ENCODE results near the gene SPACA6.

DNA sequence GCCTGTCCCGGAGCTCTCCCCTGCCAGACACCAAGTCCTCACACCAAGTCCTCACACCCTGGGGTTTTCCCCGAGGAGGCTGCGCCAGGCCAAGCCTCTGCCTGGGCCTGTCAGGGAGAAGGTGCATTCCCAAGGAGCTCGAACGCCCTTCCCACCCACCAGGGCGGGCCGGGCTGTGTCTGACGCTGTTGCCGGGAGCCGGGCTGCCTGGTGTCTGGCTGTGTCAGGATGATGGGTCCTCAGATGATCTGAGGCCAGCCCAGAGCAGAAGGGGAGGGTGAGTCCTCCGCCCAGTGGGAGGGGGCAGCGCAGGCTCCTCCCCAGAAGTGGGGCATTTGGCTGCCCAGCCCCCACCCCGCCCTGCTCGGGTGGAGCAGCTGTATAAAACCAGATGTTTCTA lies 32.9 kb downstream of the SPACA6 start:
- TF ChIP-seq CTCF (IDR thresholded peaks at IDR 0.05; ENCODE audit: control extremely low read depth in 1 of 3, insufficient read depth in 1 of 3, low read depth in 1 of 3, low read length in 3 of 3), result no peak
- TF ChIP-seq, protein P1, sequence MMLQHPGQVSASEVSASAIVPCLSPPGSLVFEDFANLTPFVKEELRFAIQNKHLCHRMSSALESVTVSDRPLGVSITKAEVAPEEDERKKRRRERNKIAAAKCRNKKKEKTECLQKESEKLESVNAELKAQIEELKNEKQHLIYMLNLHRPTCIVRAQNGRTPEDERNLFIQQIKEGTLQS (IDR thresholded peaks at IDR 0.05; ENCODE audit: insufficient read depth, low read depth, low read length), result no peak
- no peak for TF ChIP-seq POLR2AphosphoS5 (IDR thresholded peaks at IDR 0.05; ENCODE audit: low read depth, low read length)
- no peak for TF ChIP-seq EP300 (IDR thresholded peaks at IDR 0.05; ENCODE audit: borderline replicate concordance in 1 of 2, low read depth in 2 of 2, low read length in 2 of 2)
- TF ChIP-seq TAF1 (IDR thresholded peaks at IDR 0.05; ENCODE audit: low read depth, low read length), result no peak
- TF ChIP-seq POLR2A (IDR thresholded peaks at IDR 0.05; ENCODE audit: control extremely low read depth in 1 of 2, low read depth in 2 of 2, low read length in 2 of 2), result no peak
- TF ChIP-seq, protein P2, sequence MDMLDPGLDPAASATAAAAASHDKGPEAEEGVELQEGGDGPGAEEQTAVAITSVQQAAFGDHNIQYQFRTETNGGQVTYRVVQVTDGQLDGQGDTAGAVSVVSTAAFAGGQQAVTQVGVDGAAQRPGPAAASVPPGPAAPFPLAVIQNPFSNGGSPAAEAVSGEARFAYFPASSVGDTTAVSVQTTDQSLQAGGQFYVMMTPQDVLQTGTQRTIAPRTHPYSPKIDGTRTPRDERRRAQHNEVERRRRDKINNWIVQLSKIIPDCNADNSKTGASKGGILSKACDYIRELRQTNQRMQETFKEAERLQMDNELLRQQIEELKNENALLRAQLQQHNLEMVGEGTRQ (IDR thresholded peaks at IDR 0.05; ENCODE audit: low read length), result no peak
- no peak for TF ChIP-seq RAD21 (IDR thresholded peaks at IDR 0.05 in 1 of 2, conservative IDR thresholded peaks at IDR 0.05 in 1 of 2; ENCODE audit: low read depth in 2 of 2, low read length in 2 of 2)
